SK-N-MC (cell line): ENCODE data around the gene KMT5B.

Experiments
- EZH2 ChIP-seq: fragments of 200-600 bp; sonication (generic); IDR thresholded peaks from one replicate; pipeline ENCODE4 v1.6.1; 2017; ENCODE audit warnings: antibody characterized with exemption
- POLR2AphosphoS5 ChIP-seq: IDR thresholded peaks from 2 replicates; pipeline ENCODE4 v1.6.1; 2012; ENCODE audit warnings: mild to moderate bottlenecking, low read depth, low read length, borderline replicate concordance

DNA sequence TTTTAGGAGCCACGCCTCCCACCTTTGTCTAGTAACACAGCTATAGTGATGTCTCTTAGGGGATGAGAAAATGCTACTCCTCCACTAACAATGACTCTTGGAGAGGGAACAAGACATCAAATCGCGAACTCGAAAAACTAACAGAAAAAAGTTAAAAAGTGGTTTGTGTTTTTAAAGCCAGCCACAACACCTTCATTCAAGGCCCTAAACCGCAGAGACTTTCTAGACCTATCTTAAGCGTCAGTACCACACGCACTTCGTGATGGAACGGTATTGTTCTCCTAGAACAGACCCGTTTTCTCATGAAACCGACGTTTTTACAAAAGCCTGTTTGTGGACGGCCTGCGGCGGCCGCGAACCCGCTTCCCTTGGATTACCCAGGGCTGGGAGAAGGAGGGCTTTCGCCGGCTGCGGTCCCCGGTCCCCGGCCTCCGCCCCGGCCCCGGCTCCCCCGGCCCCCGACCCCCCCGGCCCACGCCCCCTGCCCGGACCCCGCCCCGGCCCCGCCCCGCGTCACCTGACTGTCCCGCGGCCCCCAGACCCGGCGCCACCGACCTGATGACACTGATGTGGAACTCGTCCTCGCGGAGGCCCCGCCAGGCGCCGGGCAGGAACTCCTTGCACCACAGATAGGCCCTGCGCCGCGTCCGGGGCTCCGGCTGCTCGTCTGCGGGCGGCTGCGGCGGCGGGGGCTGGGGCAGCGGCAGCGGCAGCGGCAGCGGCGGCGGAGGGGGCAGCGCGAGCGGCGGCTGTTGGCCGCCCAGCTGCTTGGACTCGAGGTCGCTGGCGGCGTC, 92.6 kb downstream of the KMT5B start:
- TF ChIP-seq POLR2AphosphoS5 = no peak
- no peak for TF ChIP-seq EZH2
